DND-41 (cell line): ENCODE data around the gene NCS1.

ENCODE experiments used
- ATAC-seq: fragments of 200-7000 bp; cut with Tn5 transposase; 3 replicates; pipeline ENCODE4 v1.9.1; 2021; ENCODE audit warnings: low read depth; ENCODE audit not compliant: insufficient read depth
- DNase-seq: peaks from one replicate; pipeline ENCODE4 v3.0.0-alpha.2; 2020
- H2AFZ ChIP-seq: 2 replicates; pipeline ENCODE4 v1.6.0; 2012; ENCODE audit warnings: low read depth, low read length
- H3K27ac ChIP-seq: 2 replicates; pipeline ENCODE4 v1.5.1; 2012; ENCODE audit warnings: low read length, inconsistent platforms
- H3K27me3 ChIP-seq: fragments of 200-600 bp; sonication (generic); 2 replicates; pipeline ENCODE4 v1.6.0; 2012; ENCODE audit warnings: low read length, mild to moderate bottlenecking, inconsistent platforms; ENCODE audit not compliant: insufficient read depth, poor library complexity
- H3K36me3 ChIP-seq: 2 replicates; pipeline ENCODE4 v1.5.1; 2012; ENCODE audit warnings: low read length, inconsistent platforms; ENCODE audit not compliant: insufficient read depth
- H3K4me1 ChIP-seq: 2 replicates; pipeline ENCODE4 v1.5.1; 2012; ENCODE audit warnings: mild to moderate bottlenecking, low read length; ENCODE audit not compliant: insufficient read depth
- H3K4me2 ChIP-seq: 2 replicates; pipeline ENCODE4 v1.6.0; 2012; ENCODE audit warnings: mild to moderate bottlenecking, moderate library complexity, low read length, inconsistent platforms; ENCODE audit not compliant: insufficient read depth
- H3K4me3 ChIP-seq, 2 experiments: fragments of 200-600 bp in 1 of 2; shearing (Covaris generic) in 1 of 2; 2 replicates each; pipeline ENCODE4 v1.5.1; 2012 to 2016; ENCODE audit warnings: inconsistent platforms in 2 of 2, low read length in 2 of 2, mild to moderate bottlenecking in 2 of 2, low read depth in 1 of 2, moderate library complexity in 1 of 2
- H3K79me2 ChIP-seq: 2 replicates; pipeline ENCODE4 v1.6.0; 2012; ENCODE audit warnings: low read length, inconsistent platforms; ENCODE audit not compliant: insufficient read depth
- H3K9ac ChIP-seq: 2 replicates; pipeline ENCODE4 v1.6.0; 2012; ENCODE audit warnings: low read depth, mild to moderate bottlenecking, inconsistent platforms, low read length, moderate library complexity
- H3K9me3 ChIP-seq: 2 replicates; pipeline ENCODE4 v1.5.1; 2012; ENCODE audit warnings: low read length, moderate library complexity, mild to moderate bottlenecking, inconsistent platforms; ENCODE audit not compliant: insufficient read depth, severe bottlenecking
- H4K20me1 ChIP-seq: 2 replicates; pipeline ENCODE4 v1.6.0; 2012; ENCODE audit warnings: low read length; ENCODE audit not compliant: insufficient read depth
- EZH2 ChIP-seq: IDR thresholded peaks from 3 replicates; pipeline ENCODE4 v1.6.1; 2012; ENCODE audit warnings: borderline replicate concordance, low read depth, mild to moderate bottlenecking, moderate library complexity, low read length, inconsistent platforms; ENCODE audit not compliant: severe bottlenecking
- TF ChIP-seq, protein P1 (sequence below): IDR thresholded peaks from 2 replicates; pipeline ENCODE4 v1.5.1; 2012; ENCODE audit warnings: borderline replicate concordance, low read length, moderate library complexity, mild to moderate bottlenecking; ENCODE audit not compliant: poor library complexity, severe bottlenecking; ENCODE audit errors: extremely low read depth

The NCS1 gene

DNA sequence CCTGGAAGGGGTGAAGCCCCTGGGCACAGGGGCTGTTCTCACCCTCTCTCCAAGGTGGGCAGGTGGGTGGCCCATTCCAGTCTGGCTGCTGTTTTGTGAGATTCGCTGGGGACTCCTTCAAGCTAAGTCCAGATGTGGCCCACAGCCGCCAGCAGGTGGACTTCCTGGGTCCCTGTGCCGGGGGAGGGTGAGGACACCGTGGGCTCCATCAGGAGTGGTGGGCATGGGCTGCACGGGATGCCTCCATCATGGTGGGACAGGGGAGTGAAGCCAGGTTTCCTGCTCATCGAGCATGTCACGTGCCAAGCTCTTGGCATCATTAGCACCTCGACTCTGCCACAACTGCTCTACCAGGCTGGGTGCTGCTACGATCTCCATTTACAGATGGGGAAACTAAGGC lies 1.8 kb downstream of the NCS1 start:
- Histone ChIP-seq H3K27ac (no peak overlapping the region), H3K79me2 (no peaks in the 10 kb centered on the region), H2AFZ (no peak overlapping the region), H3K4me2 (no peak overlapping the region), H3K27me3 (no peaks in the 10 kb centered on the region), H3K4me1 (no peaks in the 10 kb centered on the region), H3K9ac (no peak overlapping the region), H4K20me1 (no peaks in the 10 kb centered on the region), H3K36me3 (no peaks in the 10 kb centered on the region), H3K9me3 (no peaks in the 10 kb centered on the region), H3K4me3 (no peak overlapping the region)
- DNase-seq: no peak
- ATAC-seq: no peak
- TF ChIP-seq EZH2: no peak
- TF ChIP-seq, protein P1, sequence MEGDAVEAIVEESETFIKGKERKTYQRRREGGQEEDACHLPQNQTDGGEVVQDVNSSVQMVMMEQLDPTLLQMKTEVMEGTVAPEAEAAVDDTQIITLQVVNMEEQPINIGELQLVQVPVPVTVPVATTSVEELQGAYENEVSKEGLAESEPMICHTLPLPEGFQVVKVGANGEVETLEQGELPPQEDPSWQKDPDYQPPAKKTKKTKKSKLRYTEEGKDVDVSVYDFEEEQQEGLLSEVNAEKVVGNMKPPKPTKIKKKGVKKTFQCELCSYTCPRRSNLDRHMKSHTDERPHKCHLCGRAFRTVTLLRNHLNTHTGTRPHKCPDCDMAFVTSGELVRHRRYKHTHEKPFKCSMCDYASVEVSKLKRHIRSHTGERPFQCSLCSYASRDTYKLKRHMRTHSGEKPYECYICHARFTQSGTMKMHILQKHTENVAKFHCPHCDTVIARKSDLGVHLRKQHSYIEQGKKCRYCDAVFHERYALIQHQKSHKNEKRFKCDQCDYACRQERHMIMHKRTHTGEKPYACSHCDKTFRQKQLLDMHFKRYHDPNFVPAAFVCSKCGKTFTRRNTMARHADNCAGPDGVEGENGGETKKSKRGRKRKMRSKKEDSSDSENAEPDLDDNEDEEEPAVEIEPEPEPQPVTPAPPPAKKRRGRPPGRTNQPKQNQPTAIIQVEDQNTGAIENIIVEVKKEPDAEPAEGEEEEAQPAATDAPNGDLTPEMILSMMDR: no peak

DNA sequence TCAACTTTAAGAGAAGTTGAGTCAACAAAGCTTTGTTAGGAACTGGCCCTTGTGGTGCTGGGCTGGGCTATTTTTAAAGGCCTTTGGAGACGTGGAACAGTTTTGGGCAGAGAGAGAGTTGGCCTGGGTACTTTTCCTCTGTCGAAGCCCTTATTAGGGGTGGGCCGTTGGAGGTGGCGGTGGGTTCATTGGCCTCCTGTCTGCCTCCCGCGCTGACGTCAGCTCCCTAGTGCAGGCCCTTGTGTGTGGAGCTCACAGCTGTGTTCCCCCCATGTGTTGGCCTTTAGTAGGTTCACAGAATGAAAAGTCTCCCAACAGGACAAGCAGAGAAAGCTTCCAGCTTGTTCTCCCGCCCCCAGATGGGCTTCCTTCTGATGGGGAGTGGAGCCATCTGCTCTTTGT lies 2.7 kb downstream of the NCS1 start:
- H2AFZ ChIP-seq: no peak overlapping the region
- no peaks in the 10 kb centered on the region for H3K4me1 ChIP-seq
- no peak overlapping the region for H3K27ac ChIP-seq
- DNase-seq (no peak), ATAC-seq (no peak)
- TF ChIP-seq, protein P1: no peak
- no peak for TF ChIP-seq EZH2
- no peak overlapping the region for H3K4me3 ChIP-seq
- H3K27me3 ChIP-seq: no peaks in the 10 kb centered on the region
- no peak overlapping the region for H3K4me2 ChIP-seq
- H3K36me3 ChIP-seq: no peaks in the 10 kb centered on the region
- H4K20me1 ChIP-seq: no peaks in the 10 kb centered on the region
- no peaks in the 10 kb centered on the region for H3K9me3 ChIP-seq
- no peaks in the 10 kb centered on the region for H3K79me2 ChIP-seq
- H3K9ac ChIP-seq: no peak overlapping the region

DNA sequence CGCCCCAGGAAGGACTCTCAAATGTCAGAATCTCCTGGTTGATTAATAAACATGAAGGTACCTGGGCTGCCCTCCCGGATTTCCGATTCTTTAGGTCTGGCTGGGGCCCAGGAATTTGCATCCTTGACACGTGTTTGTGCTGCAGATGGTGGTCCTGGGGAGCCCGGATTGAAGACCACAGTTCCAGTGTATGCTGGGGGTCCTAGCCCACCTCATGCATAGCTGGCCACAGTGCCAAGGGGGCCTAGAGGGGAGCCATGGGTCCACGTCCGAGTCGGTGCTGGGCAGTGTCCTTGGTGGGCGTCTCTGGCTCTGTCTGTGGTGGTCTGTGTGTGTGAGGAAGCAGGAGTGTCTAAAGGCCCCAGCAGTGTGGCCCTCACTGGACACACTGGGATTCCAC lies 3.2 kb downstream of the NCS1 start:
- no peak overlapping the region for H2AFZ ChIP-seq
- ATAC-seq: no peak
- H3K79me2 ChIP-seq: no peaks in the 10 kb centered on the region

More for the DNA sequence above, 3.2 kb downstream of the NCS1 start:
- Histone ChIP-seq H3K9me3 (no peaks in the 10 kb centered on the region), H3K4me2 (no peak overlapping the region), H3K4me1 (no peaks in the 10 kb centered on the region), H3K9ac (no peak overlapping the region), H3K4me3 (no peak overlapping the region), H3K36me3 (no peaks in the 10 kb centered on the region), H3K27me3 (no peaks in the 10 kb centered on the region), H4K20me1 (no peaks in the 10 kb centered on the region), H3K27ac (no peak overlapping the region)
- no peak for DNase-seq
- TF ChIP-seq, protein P1: no peak
- no peak for TF ChIP-seq EZH2
